ENCODE data around the gene PTPRN2.
"Not testable (repeated sequence)": the region's sequence is repeated elsewhere in the genome, so short reads cannot be mapped to it uniquely, and the experiment has no call there.

The PTPRN2 gene

DNA sequence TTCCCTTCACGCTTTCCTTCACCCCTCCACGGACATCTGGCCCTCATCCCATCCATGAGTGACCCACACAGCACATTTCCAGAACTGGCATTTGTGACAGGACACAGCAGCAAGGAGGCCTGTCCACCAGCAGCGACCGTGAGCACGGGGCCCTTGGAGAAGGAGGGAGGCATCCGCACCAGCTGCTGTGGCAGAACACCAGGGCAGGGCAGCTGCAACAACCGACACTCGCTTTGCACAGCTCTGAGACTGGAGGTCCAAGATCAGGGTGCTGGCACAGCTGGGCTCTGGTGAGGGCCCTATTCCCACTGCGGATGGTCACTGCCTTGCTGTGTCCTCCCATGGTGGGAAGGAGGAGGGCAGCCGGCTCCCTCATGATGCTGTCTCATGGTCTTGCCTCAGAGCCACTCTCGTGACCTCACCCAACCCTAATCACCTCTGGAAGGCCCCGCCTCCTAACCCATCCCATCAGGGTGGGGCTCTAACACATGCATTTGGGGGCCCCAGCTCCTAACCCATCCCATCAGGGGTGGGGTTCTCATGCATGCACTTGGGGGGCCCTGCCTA, 36.7 kb downstream of the PTPRN2 start:
- no peak for DNase-seq (ENCODE audit: low read depth in 2 of 2)

DNA sequence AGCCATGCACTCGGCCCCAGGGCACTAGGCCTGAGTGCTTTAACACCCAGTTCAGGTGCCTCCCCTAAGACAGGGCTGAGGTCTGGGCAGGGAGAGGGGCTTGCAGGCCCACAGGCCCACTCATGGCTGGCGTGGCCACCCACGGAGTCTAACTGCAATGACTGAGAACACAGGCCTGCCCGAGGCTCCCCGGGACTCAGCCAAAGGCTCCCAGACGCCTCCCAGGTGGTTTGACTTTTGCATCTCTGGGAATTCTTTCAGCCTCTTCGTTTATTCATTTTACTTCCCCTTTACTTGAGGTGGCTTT, 37.3 kb downstream of the PTPRN2 start:
- DNase-seq (ENCODE audit: low read depth in 2 of 2): no peak

DNA sequence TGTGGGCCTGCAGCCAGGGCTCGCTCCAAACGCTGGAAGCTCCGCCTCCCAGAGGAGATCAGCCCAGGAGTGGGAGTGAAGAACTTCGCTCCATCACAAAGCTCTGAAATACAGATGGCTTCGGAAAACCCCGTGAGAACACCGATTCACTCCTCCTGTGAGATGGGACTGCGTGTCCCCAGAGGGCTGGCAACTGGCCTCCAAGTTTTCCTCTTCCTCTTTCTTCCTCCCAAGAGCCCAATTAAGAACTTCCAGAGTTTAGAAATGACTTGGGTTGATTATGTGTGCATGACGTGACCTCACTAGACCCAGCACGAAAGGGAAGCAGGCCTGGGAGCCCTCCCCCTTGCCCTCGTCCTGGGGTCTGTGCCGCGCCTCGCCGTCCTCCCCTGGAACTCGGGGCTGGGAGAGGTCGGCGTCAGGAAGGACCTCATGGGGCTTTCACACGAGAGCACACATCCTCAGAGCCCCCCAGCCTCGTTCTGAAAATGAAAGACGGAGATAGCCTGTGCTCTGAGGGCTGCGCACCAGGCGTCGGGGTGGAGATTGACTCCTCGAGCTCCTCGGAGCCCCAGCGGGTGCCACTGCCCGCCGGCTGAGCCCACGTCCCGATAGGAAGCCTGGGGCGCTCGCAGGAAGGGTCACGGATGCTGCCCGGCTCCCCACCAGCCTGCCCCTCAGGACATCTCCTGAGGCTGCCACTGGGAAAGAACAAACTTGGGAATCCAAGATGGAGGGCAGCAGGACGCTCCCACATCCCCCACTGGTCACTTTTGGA, 37.8 kb downstream of the PTPRN2 start:
- DNase-seq (ENCODE audit: low read depth in 2 of 2): no peak

DNA sequence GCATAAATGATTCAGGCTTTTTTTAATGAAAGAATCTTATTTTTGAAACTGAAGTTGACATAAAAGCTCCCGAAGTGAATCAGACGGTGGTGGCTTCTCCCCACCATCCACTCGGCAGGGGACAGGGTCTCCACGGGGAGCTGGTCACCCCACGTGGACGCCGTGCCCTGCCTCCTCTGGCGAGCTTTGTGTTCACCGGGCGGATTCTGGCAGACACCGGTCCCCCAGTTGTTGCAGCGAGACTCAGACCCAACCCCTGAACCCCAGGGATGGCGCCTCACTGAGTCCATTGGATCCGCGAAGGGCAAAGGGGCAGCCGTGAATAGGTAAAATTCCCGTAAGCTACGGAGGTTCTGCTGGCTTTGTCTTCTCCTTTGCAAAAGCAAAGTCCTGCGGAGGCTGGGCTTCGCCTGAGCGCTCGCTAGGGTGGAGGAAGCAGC, 38.4 kb downstream of the PTPRN2 start:
- DNase-seq (ENCODE audit: low read depth in 2 of 2): no peak

DNA sequence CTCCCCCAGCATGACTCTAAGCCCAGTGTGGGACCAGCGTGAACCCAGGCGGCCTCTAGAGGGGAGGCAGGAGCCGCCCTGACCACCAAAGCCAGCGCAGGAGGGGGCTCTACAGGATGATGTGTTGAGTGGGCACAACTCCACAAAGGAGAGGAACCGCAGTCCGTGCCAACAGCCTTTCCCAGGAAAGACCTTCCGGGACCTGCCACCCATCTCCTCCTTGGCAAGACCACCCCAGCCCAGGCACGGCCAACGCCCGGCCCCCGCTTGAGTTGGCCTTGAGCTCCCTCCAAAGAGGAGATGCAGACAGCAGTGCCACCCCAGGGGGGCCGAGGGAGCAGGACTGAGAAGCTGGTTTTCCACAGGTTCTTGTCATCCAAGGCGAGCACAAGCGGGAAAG, 38.9 kb downstream of the PTPRN2 start:
- DNase-seq (ENCODE audit: low read depth in 2 of 2): no peak

DNA sequence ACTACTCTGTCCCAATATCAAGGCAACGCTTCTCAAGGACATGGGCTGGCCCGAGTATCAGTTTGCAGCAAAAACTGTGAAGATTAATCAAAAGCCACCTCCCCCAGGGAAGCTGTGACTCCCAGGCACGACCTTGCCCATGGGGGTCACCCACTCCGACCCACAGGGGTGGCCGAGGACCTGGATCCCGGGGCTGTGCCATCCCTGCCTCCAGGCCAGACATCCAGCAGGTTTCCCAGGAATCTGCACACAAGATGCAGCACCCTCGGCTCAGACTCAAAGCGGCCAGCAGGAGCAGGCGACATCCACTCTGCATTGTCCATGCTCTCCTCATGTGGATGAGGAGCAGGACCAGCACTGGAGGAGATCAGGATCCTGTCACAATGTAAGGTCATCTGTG, 39.8 kb downstream of the PTPRN2 start:
- no peak for DNase-seq (ENCODE audit: low read depth in 2 of 2)

DNA sequence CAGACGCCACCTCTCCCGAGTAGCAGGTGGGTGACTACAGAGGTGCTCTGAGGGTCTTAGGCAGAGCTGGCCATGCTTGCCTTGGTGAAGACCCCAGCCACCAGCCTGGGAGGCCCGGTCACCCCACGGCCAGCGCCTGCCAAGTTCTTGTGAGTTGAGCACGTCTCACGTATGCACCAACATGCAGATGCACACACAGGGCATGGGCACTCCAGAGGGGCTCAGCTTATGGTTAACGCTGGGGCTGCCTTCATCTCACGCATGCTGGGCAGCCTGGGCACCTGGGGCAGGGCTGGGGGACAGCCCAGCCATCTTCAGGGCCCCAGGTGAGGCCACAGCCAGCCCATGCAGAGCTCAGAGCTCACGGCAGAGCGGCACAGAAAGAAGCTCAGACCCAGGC, 41.0 kb downstream of the PTPRN2 start:
- DNase-seq (ENCODE audit: low read depth in 2 of 2): no peak

DNA sequence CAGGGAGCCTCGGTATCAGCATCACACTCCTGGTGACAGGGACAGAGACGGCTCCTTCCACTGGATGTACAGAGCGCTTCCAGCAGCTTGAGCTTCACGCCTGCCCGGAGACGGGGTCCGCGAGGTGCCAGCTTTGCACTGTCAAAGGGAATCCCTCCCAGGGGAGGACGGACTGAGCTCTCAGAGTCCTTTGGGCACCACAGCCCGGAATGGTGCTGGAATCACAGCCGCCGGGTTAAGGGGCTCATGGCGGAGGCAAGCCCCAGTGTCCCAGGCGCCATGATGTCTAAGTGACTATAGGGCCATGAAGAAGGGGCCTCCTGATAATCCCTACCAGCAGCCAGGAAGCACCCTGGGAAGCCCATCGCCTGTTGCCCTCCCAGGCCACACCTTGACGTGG, 41.4 kb downstream of the PTPRN2 start:
- DNase-seq (ENCODE audit: low read depth in 2 of 2): no peak

DNA sequence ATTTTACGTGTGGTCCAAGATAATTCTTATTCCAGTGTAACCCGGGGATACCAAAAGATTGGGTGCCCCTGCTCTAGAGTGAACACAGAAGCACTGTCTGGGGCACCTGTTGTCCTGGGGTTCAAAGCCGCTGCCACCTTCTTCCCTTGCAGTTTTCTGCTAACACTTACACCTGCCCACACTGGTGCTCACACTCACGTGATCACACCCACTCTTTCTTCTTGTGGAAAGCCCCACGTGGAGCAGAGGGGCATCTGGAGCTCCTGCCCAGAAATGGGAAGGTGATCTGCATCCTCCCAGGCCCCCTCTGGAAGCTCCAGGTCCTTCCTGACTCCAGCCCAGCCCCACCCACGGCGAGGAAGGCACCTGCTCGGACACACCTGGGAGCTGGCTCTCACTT, 42.9 kb downstream of the PTPRN2 start:
- DNase-seq (ENCODE audit: low read depth in 2 of 2): no peak

DNA sequence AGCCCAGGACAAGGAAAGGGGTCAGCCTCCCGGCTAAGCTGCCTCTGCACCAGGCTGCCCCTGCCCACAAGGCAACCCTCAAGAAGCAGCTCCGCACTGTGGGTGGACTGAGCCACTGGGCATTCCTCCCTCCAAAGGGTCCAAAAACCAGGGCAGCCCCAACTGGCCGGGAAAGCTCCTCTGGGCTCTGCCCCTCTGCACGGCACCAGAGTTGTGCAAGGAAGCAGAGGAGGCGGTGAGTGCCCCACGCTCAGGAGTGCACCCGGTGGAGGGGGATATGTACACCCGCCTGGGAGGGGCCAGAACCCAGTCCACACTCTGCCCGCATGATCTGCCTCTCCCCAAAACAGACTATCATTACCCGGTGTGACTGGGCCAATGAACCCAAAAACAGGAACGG, 43.8 kb downstream of the PTPRN2 start:
- no peak for DNase-seq (ENCODE audit: low read depth in 2 of 2)

DNA sequence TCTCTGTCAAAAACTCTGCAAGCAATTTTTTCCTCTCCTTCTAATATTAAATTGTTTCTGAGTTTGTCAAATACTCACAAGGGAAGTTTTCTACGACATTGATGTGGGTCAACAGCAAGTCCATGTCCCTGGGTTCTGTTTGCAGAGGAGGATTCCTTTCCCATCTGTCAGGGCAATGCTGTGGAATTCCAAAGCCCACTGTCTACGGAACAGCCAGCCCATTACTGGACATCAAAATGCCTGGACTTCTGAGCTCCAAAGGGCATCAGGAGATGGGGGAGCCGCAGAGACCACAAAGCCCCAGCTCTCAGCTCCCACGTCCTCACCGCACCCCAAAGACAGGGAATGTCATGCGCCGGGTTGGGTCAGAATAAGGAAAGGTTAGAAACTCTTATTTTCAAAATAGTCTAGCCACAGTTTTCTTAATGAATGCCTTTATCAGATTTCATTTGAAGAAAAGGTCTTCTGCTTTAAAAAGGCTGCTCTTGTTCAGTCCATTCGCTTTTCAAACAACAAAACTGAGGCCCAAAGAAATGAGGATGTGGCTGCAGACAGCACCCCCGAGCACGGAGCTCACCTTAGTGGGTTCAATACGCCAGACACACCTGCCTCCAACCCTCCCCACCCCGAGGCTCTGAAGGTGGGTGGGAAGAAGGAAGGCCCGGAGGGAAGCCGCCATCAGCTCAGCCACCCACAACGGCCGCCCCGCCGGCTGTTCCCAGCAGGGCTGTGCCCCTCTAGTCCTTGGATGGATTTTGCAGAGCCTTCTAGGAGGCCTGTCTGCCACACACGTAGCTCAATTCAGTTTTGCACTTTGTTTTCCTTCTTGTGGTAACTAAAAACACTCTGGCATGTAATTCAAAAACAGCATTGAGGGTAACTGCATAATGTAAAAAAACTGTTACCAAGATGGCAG, 44.7 kb downstream of the PTPRN2 start:
- DNase-seq (ENCODE audit: low read depth in 2 of 2): no peak

DNA sequence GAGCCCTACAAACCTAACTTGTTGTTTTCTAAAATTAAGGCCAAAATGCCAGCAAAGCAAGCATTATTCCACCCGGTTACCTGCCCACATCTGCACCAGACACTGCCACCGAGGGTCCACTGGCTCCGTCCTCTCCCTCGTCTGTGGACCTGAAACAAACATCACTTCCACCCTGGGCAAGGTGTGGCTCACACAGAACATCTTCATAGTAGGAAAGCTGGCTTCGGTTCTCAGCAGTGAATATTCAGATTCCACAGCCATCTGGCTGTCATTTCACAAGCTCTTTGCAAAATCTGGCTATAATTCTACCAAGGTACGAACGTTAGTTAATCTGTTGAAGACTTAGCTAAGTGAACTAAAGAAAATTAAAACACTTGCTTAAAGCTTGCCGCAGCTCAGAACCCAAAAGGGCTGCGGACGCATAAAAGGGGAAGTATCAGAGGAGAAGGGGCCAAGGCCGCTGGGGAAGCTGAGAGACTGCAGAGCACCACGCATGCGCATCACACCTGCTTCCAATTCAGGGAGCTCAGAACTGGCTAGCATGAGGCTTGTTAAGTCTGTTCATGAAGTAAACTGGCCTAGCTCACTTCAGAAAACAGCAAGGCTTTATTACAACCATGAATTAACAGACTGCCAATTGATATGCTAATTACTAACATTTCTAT, 46.1 kb downstream of the PTPRN2 start:
- DNase-seq (ENCODE audit: low read depth in 2 of 2): no peak

DNA sequence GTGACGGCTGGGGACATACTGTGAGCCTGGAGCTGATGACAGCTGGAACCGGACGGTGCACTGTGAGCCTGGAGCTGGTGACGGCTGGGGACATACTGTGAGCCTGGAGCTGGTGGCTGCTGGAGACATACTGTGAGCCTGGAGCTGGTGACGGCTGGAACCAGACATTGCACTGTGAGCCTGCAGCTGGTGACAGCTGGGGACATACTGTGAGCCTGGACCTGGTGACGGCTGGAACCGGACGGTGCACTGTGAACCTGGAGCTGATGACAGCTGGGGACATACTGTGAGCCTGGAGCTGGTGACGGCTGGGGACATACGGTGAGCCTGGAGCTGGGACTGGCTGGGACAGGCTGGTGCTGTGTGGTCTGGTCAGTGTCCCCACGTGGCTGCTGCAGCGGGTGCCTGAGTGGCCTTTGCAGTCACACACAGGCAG, 47.9 kb downstream of the PTPRN2 start:
- no peak for DNase-seq (ENCODE audit: low read depth in 2 of 2)

DNA sequence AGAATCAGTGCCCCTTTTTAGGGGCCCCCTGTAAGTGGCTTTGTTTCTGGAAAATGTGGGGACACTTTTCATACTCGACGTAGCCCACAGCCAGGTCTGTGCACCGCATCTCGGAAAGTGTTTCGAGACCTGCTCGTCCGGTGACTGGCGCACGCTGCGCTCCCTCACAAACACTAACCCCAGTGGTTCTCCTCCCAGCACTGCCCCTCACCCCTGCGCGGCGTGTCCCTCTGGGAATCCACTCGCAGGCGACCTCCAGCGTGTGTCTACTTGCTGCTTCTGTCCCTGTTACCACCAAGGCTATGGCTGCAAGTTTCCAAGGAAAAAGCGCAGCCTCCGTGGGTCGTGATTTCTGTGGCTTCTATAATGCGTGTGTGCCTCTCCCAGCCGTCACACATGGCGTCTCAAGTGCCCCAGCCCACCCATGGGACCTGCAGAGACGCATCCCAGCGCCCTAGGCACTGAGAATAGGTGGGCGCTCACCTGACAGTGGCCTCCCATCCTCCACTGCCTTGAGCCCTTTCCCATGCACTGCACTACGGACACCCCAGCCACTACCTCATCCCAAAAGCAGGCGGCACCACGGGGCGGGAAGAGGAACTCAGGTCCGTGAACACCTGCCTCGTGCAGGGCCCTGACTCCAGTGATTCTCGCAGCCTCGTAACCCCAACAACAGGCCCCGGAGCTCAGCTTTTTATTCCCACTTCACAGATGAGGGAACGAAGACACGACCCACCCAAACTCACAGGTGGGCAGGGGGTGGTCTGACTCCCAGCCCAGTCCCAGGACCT, 49.3 kb downstream of the PTPRN2 start:
- no peak for DNase-seq (ENCODE audit: low read depth in 2 of 2)

DNA sequence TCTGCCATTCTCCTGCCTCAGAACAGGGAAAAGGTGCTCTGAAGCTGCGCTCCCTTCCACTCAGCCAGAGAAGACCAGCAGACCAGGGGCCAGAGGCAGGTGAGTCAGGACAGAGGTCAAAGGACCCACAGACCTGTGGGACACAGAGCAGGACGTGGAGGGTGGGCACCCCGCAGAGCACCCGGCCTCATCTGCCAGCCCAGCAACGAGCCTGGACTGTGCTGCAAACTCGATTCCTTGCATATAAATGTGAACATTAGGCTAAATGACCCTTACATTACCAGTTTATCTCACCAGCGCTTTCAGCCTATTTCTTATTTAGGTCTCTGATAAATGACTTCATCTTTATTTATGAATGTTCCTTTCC, 50.1 kb downstream of the PTPRN2 start:
- no peak for DNase-seq (ENCODE audit: low read depth in 2 of 2)

DNA sequence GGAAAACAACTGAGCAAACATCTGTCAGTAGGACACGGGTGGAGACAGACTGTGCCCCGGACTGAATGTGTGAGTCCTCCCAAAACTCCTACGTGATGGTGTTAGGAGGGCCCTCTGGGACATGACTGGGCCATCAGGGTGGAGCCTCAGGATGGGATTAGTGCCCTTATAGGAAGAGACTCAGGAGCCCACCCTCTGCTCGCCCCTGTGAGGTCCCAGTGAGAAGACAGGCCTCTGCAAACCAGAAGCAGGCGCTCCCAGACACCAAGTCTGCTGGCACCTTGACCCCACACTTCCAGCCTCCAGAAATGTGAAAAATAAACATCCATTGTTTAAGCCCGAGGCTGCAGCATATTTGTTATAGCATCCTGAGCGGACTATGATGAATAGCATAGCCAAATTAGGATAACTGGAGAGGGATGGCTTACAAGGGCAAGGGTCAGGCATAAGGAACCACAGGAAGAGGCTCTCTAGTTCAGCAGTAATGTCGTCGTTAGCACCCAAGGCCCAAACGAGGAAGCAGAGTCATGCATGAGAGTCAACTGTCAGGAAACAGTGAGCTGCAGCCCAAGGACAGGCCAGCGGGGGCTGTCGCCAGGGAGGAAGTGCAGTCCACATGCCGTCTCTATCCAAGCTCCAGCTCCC, 50.6 kb downstream of the PTPRN2 start:
- no peak for DNase-seq (ENCODE audit: low read depth in 2 of 2)

DNA sequence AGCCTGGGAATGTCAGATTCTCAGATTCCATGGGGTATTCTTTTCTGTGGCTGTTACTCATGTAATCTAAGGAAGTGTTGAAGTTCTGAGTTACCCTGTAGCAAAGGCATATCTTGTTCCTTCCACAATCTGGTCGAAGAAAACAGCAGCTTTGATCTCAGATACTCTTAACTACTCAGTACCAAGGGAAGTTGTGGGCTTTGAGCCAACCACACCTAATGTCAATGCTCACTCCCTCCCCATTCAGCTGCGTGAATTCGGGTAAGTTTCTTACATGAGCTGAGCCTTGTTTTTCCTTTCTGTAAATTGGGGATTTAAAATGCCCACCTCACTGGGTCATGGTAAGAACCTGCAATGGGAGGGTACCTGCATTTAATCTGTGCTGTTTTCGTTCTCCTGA, 52.5 kb downstream of the PTPRN2 start:
- DNase-seq (ENCODE audit: low read depth in 2 of 2): no peak

DNA sequence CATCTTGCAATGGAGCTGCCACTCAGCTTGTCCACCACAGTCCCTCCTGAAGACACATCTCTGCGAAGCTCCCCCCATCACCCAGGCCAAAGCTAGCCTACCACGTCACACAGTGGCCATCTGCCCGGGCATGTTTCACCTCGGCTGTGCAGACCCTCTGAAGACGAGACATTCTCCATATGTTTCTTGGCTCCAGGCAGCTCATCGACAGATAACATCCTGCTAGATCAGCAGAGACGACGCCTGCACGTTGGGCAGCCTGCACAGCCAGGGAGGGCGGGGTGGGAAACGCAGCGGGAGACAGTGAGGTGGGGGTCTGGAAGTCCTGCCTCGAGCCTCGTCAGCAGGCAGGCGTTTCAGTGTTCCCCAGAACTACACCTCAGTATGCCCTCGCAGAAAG, 53.0 kb downstream of the PTPRN2 start:
- no peak for DNase-seq (ENCODE audit: low read depth in 2 of 2)

DNA sequence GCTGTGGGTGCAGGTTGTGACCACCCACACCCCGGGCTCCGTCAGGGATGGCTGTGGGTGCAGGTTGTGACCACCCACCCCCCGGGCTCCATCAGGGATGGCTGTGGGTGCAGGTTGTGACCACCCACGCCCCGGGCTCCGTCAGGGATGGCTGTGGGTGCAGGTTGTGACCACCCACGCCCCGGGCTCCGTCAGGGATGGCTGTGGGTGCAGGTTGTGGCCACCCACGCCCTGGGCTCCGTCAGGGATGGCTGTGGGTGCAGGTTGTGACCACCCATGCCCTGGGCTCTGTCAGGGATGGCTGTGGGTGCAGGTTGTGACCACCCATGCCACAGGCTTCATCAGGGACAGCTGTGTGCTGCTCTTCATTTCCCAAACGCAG, 53.5 kb downstream of the PTPRN2 start:
- not testable (repeated sequence) for DNase-seq (ENCODE audit: low read depth in 2 of 2)

DNA sequence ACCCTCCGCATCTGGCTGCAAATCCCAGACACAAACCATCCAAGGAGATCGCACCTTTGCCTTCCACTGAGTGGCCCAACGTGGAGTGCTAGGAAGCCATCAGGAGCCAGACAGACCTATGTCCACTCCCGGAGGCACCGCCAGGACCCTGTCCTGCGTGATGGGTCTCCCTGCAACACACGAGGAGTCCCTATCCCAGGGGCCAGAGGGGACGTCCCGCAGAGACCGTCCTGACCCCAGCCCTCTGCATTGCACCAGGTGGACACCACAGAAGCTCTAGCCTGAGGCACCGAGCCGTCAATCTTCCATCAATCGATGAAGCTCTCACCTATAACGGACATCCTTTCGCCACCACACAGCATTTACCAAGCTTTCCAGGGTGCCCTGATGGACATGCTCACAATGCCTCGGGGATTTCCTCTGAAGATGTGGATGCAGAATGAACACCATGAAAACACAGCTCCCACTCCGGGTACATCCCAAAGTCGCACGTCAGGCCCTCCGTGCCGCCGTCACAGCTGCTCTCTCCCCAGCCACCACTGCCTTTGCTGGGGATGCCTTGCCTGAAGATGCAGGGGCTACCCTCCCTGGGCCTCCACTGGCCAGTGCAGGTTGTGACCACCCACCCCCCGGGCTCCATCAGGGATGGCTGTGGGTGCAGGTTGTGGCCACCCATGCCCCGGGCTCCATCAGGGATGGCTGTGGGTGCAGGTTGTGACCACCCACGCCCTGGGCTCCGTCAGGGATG, 54.1 kb downstream of the PTPRN2 start:
- DNase-seq (ENCODE audit: low read depth in 2 of 2): no peak

Data from stimulated activated CD8-positive, alpha-beta memory T cell treated with anti-CD3 and anti-CD28 coated beads, Interleukin-15, amount 100 ng/mL, for 48 hours (primary cell).